A549 (cell line): Measurements from ENCODE around the gene LMO7. TPM values are rescaled to one million over a fixed set of nuclear protein-coding genes. Genes with fewer than 3 reads are reported as not detected.
A peak's percentile ranks its signal among the peaks of the same experiment; 100 is the strongest.

ENCODE experiments used
- ATAC-seq, 2 experiments: fragments of 200-7000 bp in 1 of 2; fragments of >200 bp in 1 of 2; cut with Nextera tagmentation in 1 of 2; cut with Tn5 transposase in 1 of 2; 3 replicates each; pipeline versions ENCODE4 v1.8.0 to v1.9.1; 2018 to 2020; ENCODE audit warnings: mild to moderate bottlenecking in 1 of 2, moderate library complexity in 1 of 2
- CTCF ChIA-PET: fragments of 300-600 bp; sonication (Branson Sonifier 250); formaldehyde crosslinking; extraction: SDS; loops from one replicate; lab custom pipeline; 2021; ENCODE audit warnings: antibody characterized with exemption, inconsistent platforms; lab: Yijun Ruan, JAX
- POLR2A ChIA-PET: fragments of 350-600 bp; formaldehyde crosslinking; extraction: SDS; loops from one replicate; lab custom pipeline; 2021; ENCODE audit warnings: antibody characterized with exemption, inconsistent platforms; lab: Yijun Ruan, JAX
- DNase-seq, 2 experiments: peaks; one replicate each; pipeline versions ENCODE4 v3.0.0 to v3.0.0-alpha.2; 2011 to 2016; ENCODE audit warnings: low read depth in 1 of 2, low spot score in 1 of 2
- FAIRE-seq: peaks from 2 replicates; lab custom pipeline; 2011; peaks lifted over from hg19 to GRCh38; lab: Jason Lieb, UNC
- H3K27ac ChIP-seq, 2 experiments: fragments of >200 bp; sonication (Bioruptor Twin); formaldehyde crosslinking; 3 replicates each; pipeline ENCODE4 v1.5.1; 2016 to 2017
- H3K4me1 ChIP-seq: fragments of >200 bp; sonication (Bioruptor Twin); formaldehyde crosslinking; 3 replicates; pipeline ENCODE4 v1.6.1; 2016
- H3K4me2 ChIP-seq: fragments of >200 bp; sonication (Bioruptor Twin); formaldehyde crosslinking; 3 replicates; pipeline ENCODE4 v1.6.1; 2016
- H3K4me3 ChIP-seq: fragments of >200 bp; sonication (Bioruptor Twin); formaldehyde crosslinking; 3 replicates; pipeline ENCODE4 v1.5.1; 2016
- H3K9me3 ChIP-seq: fragments of >200 bp; sonication (Bioruptor Twin); formaldehyde crosslinking; 3 replicates; pipeline ENCODE4 v1.6.1; 2016
- BCL3 ChIP-seq: fragments of >200 bp; sonication (Bioruptor Twin); formaldehyde crosslinking; IDR thresholded peaks from 3 replicates; pipeline ENCODE4 v1.6.1; 2016
- CEBPB ChIP-seq, 2 experiments: fragments of >200 bp in 1 of 2; sonication (Bioruptor Twin) in 1 of 2; formaldehyde crosslinking in 1 of 2; IDR thresholded peaks; 2 replicates each; pipeline ENCODE4 v1.6.1; 2012 to 2016
- E2F6 ChIP-seq: IDR thresholded peaks from 2 replicates; pipeline ENCODE4 v1.6.1; 2012; ENCODE audit warnings: low read depth, borderline replicate concordance
- EP300 ChIP-seq, 2 experiments: fragments of >200 bp; sonication (Bioruptor Twin); formaldehyde crosslinking; IDR thresholded peaks; 2 replicates in 1 of 2; 3 replicates in 1 of 2; pipeline ENCODE4 v1.6.1; 2016 to 2017
- FOSL2 ChIP-seq, 2 experiments: fragments of 450-650 bp in 1 of 2; fragments of >200 bp in 1 of 2; sonication (Bioruptor Twin) in 1 of 2; formaldehyde crosslinking; IDR thresholded peaks; 2 replicates each; pipeline versions ENCODE4 v1.5.0 to v1.6.1; 2016 to 2020; ENCODE audit warnings: mild to moderate bottlenecking in 1 of 2, moderate library complexity in 1 of 2
- FOXS1 ChIP-seq: fragments of 250-450 bp; sonication (Bioruptor Pico); IDR thresholded peaks from 2 replicates; pipeline ENCODE4 v1.5.0; 2020; ENCODE audit warnings: mild to moderate bottlenecking, moderate library complexity
- GATA3 ChIP-seq: IDR thresholded peaks from 2 replicates; pipeline ENCODE4 v1.6.1; 2012; ENCODE audit warnings: borderline replicate concordance
- HES2 ChIP-seq: fragments of >200 bp; sonication (Bioruptor Twin); formaldehyde crosslinking; IDR thresholded peaks from 2 replicates; pipeline ENCODE4 v1.6.1; 2016
- HOXB5 ChIP-seq: fragments of 250-450 bp; sonication (Bioruptor Pico); IDR thresholded peaks from 2 replicates; pipeline ENCODE4 v1.5.0; 2020; ENCODE audit warnings: mild to moderate bottlenecking, moderate library complexity
- JUN ChIP-seq, 2 experiments: fragments of >200 bp; sonication (Bioruptor Twin); formaldehyde crosslinking; IDR thresholded peaks; 2 replicates in 1 of 2; 3 replicates in 1 of 2; pipeline ENCODE4 v1.6.1; 2016 to 2017
- JUNB ChIP-seq: fragments of >200 bp; sonication (Bioruptor Twin); formaldehyde crosslinking; IDR thresholded peaks from 2 replicates; pipeline ENCODE4 v1.6.1; 2016
- KDM1A ChIP-seq: fragments of 200-600 bp; sonication (generic); IDR thresholded peaks from 2 replicates; pipeline ENCODE4 v1.6.1; 2016; ENCODE audit warnings: low read depth, mild to moderate bottlenecking
- KDM5A ChIP-seq: fragments of 200-600 bp; sonication (generic); IDR thresholded peaks from 2 replicates; pipeline ENCODE4 v1.6.1; 2016; ENCODE audit warnings: antibody characterized with exemption, mild to moderate bottlenecking
- MAFK ChIP-seq: fragments of 450-650 bp; IDR thresholded peaks from 2 replicates; pipeline ENCODE4 v1.6.1; 2014; ENCODE audit not compliant: partially characterized antibody
- POLR2A ChIP-seq: IDR thresholded peaks from 2 replicates; pipeline ENCODE4 v1.6.1; 2012; ENCODE audit warnings: mild to moderate bottlenecking, low read length
- RARB ChIP-seq: fragments of 250-450 bp; sonication (Bioruptor Pico); IDR thresholded peaks from 2 replicates; pipeline ENCODE4 v1.8.0; 2021; ENCODE audit warnings: mild to moderate bottlenecking, moderate library complexity
- SMC3 ChIP-seq: fragments of >200 bp; sonication (Bioruptor Twin); formaldehyde crosslinking; IDR thresholded peaks from 3 replicates; pipeline ENCODE4 v1.6.1; 2018; ENCODE audit warnings: inconsistent platforms
- TP53 ChIP-seq: fragments of 250-450 bp; sonication (Bioruptor Pico); IDR thresholded peaks from 2 replicates; pipeline ENCODE4 v1.5.0; 2021; ENCODE audit warnings: mild to moderate bottlenecking, moderate library complexity
- ZFP36 ChIP-seq: fragments of 450-650 bp; IDR thresholded peaks from 2 replicates; pipeline ENCODE4 v1.6.1; 2014; ENCODE audit warnings: borderline replicate concordance; ENCODE audit not compliant: partially characterized antibody
- WGBS: methylation state at CpG from one replicate; pipeline ENCODE4 v1.1.6; 2017; ENCODE audit errors: missing lambda C conversion rate; 5-methylcytosine and 5-hydroxymethylcytosine counted together
- polyA plus RNA-seq, 4 experiments: library from polyadenylated mRNA; depleted of rRNA in 3 of 4; stranded (reverse); fragments of >200 nt; fragmentation: RNase III in 1 of 4; extraction: RNeasy Plus Mini Kit Qiagen cat#74134 plus additional on column Dnase treatment in 1 of 4; gene quantifications; 2 replicates in 3 of 4; 3 replicates in 1 of 4; pipeline ENCODE4 v1.2.3, GENCODE V29; 2011 to 2017

The LMO7 gene
- polyA plus RNA-seq, 2 of the 4 experiments (the other 2 are of a cell fraction): 23.4 to 33.2 TPM

- TF ChIP-seq BCL3: no peak
- no peak for TF ChIP-seq POLR2A
- no peak for TF ChIP-seq E2F6
- TF ChIP-seq FOXS1 (CRISPR knock-in tag): no peak
- no peak for TF ChIP-seq KDM5A
- no peak for TF ChIP-seq RARB (CRISPR knock-in tag)
- no peak for TF ChIP-seq MAFK
- TF ChIP-seq HOXB5 (CRISPR knock-in tag): no peak
These were observed 53.6 kb downstream of the LMO7 start (continued) for GRCh38 chr13:75689686-75690085.

GRCh38 chr13:75690607-75691006 lies 54.5 kb downstream of the LMO7 start:
- Histone ChIP-seq H3K4me1 (peaks cover 24% of the 10 kb centered on the region), H3K4me2 (peak overlapping the region; percentile 49; the same call in 2 of the 3 replicates), H3K9me3 (no peaks in the 10 kb centered on the region), H3K27ac (peak overlapping the region; percentile 30 to 38; a peak in 2 of 6 replicates), H3K4me3 (no peak overlapping the region)
- ChIA-PET CTCF (interaction anchor here (1.5 kb wide), 1 partner anchor 180 kb away, joined by 6 read pairs; no protein-coding TSS in a partner anchor), POLR2A (no interaction called here)
- WGBS: 13% methylated on average over 1 of the region's 1 CpG
- FAIRE-seq (no peak), ATAC-seq (no peak), DNase-seq (no peak)
- TF ChIP-seq HES2: no peak
- no peak for TF ChIP-seq SMC3
- TF ChIP-seq TP53 (CRISPR knock-in tag): no peak

GRCh38 chr13:75691183-75691582 lies 55.1 kb downstream of the LMO7 start:
- TF ChIP-seq ZFP36: no peak
- peak in 1 of 2 experiments; percentile 69; a peak in 1 of 5 replicates for TF ChIP-seq JUN (IDR thresholded peaks at IDR 0.05)
- peak; percentile 60; the same call in 1 of the 3 replicates for TF ChIP-seq BCL3
- peak; percentile 88 for TF ChIP-seq GATA3
- TF ChIP-seq HES2: 0 out of 2 replicates have a peak, but pooled peaks have one; percentile 20
- peak; percentile 86 for TF ChIP-seq JUNB
- TF ChIP-seq CEBPB (IDR thresholded peaks at IDR 0.05): peak; percentile 13 to 56; a peak in 3 of 4 replicates
- TF ChIP-seq KDM5A: no peak
- peak; percentile 36; the same call in 1 of the 2 replicates for TF ChIP-seq HOXB5 (CRISPR knock-in tag)
- TF ChIP-seq FOSL2 (IDR thresholded peaks at IDR 0.05): peak; percentile 45; the same call in 1 of the 2 replicates
- TF ChIP-seq FOSL2 (CRISPR knock-in tag; IDR thresholded peaks at IDR 0.05): peak; percentile 82
- peak; percentile 64 to 68; a peak in 2 of 5 replicates for TF ChIP-seq EP300 (IDR thresholded peaks at IDR 0.05)
- no peak for TF ChIP-seq KDM1A
- Histone ChIP-seq H3K27ac (peak overlapping the region; percentile 66 to 76), H3K4me3 (no peak overlapping the region), H3K9me3 (no peaks in the 10 kb centered on the region), H3K4me2 (peak overlapping the region; percentile 49), H3K4me1 (peaks cover 26% of the 10 kb centered on the region)
- ATAC-seq (peak; percentile 87 to 88), DNase-seq (peak; percentile 33 to 87), FAIRE-seq (no peak)
- 0% methylated on average over 1 of the region's 1 CpG for WGBS
- ChIA-PET POLR2A (no interaction called here), CTCF (interaction anchor here (1.5 to 2.6 kb wide), 2 partner anchors 179 kb away, joined by 6 to 14 read pairs; no protein-coding TSS in a partner anchor)
